Hepatocyte (in vitro differentiated cells): ENCODE results near the gene PDLIM7. TPM values are rescaled to one million over a fixed set of nuclear protein-coding genes. Genes with fewer than 3 reads are reported as not detected.

Experiments used
- DNase-seq: peaks from one replicate; pipeline ENCODE4 v3.0.0-alpha.2; 2016; ENCODE audit warnings: low spot score
- H2AFZ ChIP-seq: fragments of 200-600 bp; sonication (generic); 2 replicates; pipeline ENCODE4 v1.6.0; 2016; ENCODE audit warnings: antibody characterized with exemption, mild to moderate bottlenecking
- H3K27ac ChIP-seq: fragments of 200-600 bp; sonication (generic); 2 replicates; pipeline ENCODE4 v1.5.1; 2016; ENCODE audit warnings: mild to moderate bottlenecking
- H3K27me3 ChIP-seq: fragments of 200-600 bp; sonication (generic); 2 replicates; pipeline ENCODE4 v1.6.1; 2016
- H3K36me3 ChIP-seq: fragments of 200-600 bp; sonication (generic); replicated peaks from 2 replicates; pipeline ENCODE4 v1.5.1; 2016; ENCODE audit warnings: low read depth; ENCODE audit not compliant: insufficient read depth
- H3K4me1 ChIP-seq: fragments of 200-600 bp; sonication (generic); 2 replicates; pipeline ENCODE4 v1.5.1; 2016; ENCODE audit warnings: mild to moderate bottlenecking, moderate library complexity; ENCODE audit not compliant: insufficient read depth
- H3K4me2 ChIP-seq: fragments of 200-600 bp; sonication (generic); 2 replicates; pipeline ENCODE4 v1.6.0; 2016
- H3K4me3 ChIP-seq: fragments of 200-600 bp; sonication (generic); 2 replicates; pipeline ENCODE4 v1.5.1; 2016; ENCODE audit warnings: mild to moderate bottlenecking
- H3K79me2 ChIP-seq: fragments of 200-600 bp; sonication (generic); 2 replicates; pipeline ENCODE4 v1.6.0; 2017; ENCODE audit warnings: mild to moderate bottlenecking
- H3K9me2 ChIP-seq: fragments of 200-600 bp; sonication (generic); replicated peaks from 2 replicates; pipeline ENCODE4 v1.6.0; 2017; ENCODE audit warnings: mild to moderate bottlenecking; ENCODE audit not compliant: insufficient read depth
- H3K9me3 ChIP-seq: fragments of 200-600 bp; sonication (generic); 2 replicates; pipeline ENCODE4 v1.5.1; 2016; ENCODE audit warnings: low read depth, mild to moderate bottlenecking
- H4K20me1 ChIP-seq: fragments of 200-600 bp; sonication (generic); 2 replicates; pipeline ENCODE4 v1.6.0; 2016; ENCODE audit warnings: mild to moderate bottlenecking; ENCODE audit not compliant: insufficient read depth, poor library complexity, severe bottlenecking
- CTCF ChIP-seq: fragments of 200-600 bp; sonication (generic); IDR thresholded peaks from 2 replicates; pipeline ENCODE4 v1.5.1; 2016; ENCODE audit warnings: antibody characterized with exemption, mild to moderate bottlenecking; ENCODE audit not compliant: poor library complexity
- EZH2 ChIP-seq: fragments of 200-600 bp; sonication (generic); IDR thresholded peaks from 2 replicates; pipeline ENCODE4 v1.6.1; 2016; ENCODE audit warnings: antibody characterized with exemption, mild to moderate bottlenecking, borderline replicate concordance
- EZH2phosphoT487 ChIP-seq: fragments of 200-600 bp; sonication (generic); IDR thresholded peaks from one replicate; pipeline ENCODE4 v1.6.1; 2018; ENCODE audit warnings: antibody characterized with exemption, mild to moderate bottlenecking, low read depth, moderate library complexity; ENCODE audit not compliant: unreplicated experiment, severe bottlenecking
- WGBS: methylation state at CpG from one replicate; pipeline ENCODE4 v1.1.6; 2016; ENCODE audit warnings: low lambda C conversion rate; ENCODE audit errors: missing lambda C conversion rate; 5-methylcytosine and 5-hydroxymethylcytosine counted together
- polyA plus RNA-seq: library from polyadenylated mRNA; unstranded; fragments of >200 nt; fragmentation: Nextera tagmentation; extraction: Ambion mirVana; gene quantifications from 2 replicates; pipeline ENCODE4 v1.2.1, GENCODE V29; 2016
- total RNA-seq: library from RNA; depleted of rRNA; stranded (reverse); fragments of >200 nt; gene quantifications from 2 replicates; pipeline ENCODE4 v1.2.3, GENCODE V29; 2014

Gene PDLIM7
- total and polyA plus RNA-seq, 2 experiments from 2014 or later: 57.1 to 143 TPM

GRCh38 chr5:177519463-177520235, 22.2 kb upstream of the PDLIM7 start:
- no peak overlapping the region for H3K4me3 ChIP-seq
- no peaks in the 10 kb centered on the region for H4K20me1 ChIP-seq
- no peaks in the 10 kb centered on the region for H3K9me3 ChIP-seq
- H3K36me3 ChIP-seq: no peaks in the 10 kb centered on the region
- H2AFZ ChIP-seq: no peak overlapping the region
- peaks cover 4% of the 10 kb centered on the region for H3K4me1 ChIP-seq
- no peaks in the 10 kb centered on the region for H3K27me3 ChIP-seq
- 80% methylated on average over 13 of the region's 13 CpGs for WGBS
- no peaks in the 10 kb centered on the region for H3K9me2 ChIP-seq
- no peak overlapping the region for H3K27ac ChIP-seq
- TF ChIP-seq CTCF: no peak
- TF ChIP-seq EZH2: no peak
- TF ChIP-seq EZH2phosphoT487: no peak
- peaks cover 20% of the 10 kb centered on the region for H3K79me2 ChIP-seq
- peak overlapping the region; percentile 46 for H3K4me2 ChIP-seq
- no peak for DNase-seq

GRCh38 chr5:177516601-177517568, 19.5 kb upstream of the PDLIM7 start, which contains the start of gene DDX41:
Gene DDX41, minus strand, starts transcription at chr5:177516961. Its CDS starts 16 bp downstream, at chr5:177516945.
- H3K27me3 ChIP-seq: no peaks in the 10 kb centered on the region
- peak; percentile 98 for DNase-seq
- H3K36me3 ChIP-seq: no peaks in the 10 kb centered on the region
- WGBS: under 1% methylated on average over 65 of the region's 96 CpGs
- H3K4me1 ChIP-seq: peaks cover 4% of the 10 kb centered on the region
- no peaks in the 10 kb centered on the region for H3K9me3 ChIP-seq
- H3K4me2 ChIP-seq: peak within 1 kb of the TSS; percentile 99
- H2AFZ ChIP-seq: peak within 1 kb of the TSS; percentile 40
- H3K9me2 ChIP-seq: no peaks in the 10 kb centered on the region
- TF ChIP-seq EZH2phosphoT487 (no peak), EZH2 (no peak), CTCF (no peak)
- no peaks in the 10 kb centered on the region for H4K20me1 ChIP-seq
- peak within 1 kb of the TSS; percentile 50 for H3K4me3 ChIP-seq
- H3K79me2 ChIP-seq: peaks cover 20% of the 10 kb centered on the region
- peak within 1 kb of the TSS; percentile 69 for H3K27ac ChIP-seq

GRCh38 chr5:177515580-177515979, 18.2 kb upstream of the PDLIM7 start:
- peak overlapping the region; percentile 99 for H3K4me2 ChIP-seq
- H4K20me1 ChIP-seq: no peaks in the 10 kb centered on the region
- H3K27me3 ChIP-seq: no peaks in the 10 kb centered on the region
- no peak for DNase-seq
- no peak overlapping the region for H2AFZ ChIP-seq
- H3K79me2 ChIP-seq: peaks cover 20% of the 10 kb centered on the region
- no peak overlapping the region for H3K4me3 ChIP-seq
- H3K36me3 ChIP-seq: no peaks in the 10 kb centered on the region
- no peaks in the 10 kb centered on the region for H3K9me3 ChIP-seq
- WGBS: 94% methylated on average over 7 of the region's 7 CpGs
- H3K27ac ChIP-seq: no peak overlapping the region
- peaks cover 4% of the 10 kb centered on the region for H3K4me1 ChIP-seq
- H3K9me2 ChIP-seq: no peaks in the 10 kb centered on the region
- TF ChIP-seq EZH2phosphoT487 (no peak), EZH2 (no peak), CTCF (no peak)
